HG03139 (cell line): ENCODE measurements around the gene PANX3.

Experiments
- ATAC-seq: cut with Tn5 transposase; IDR thresholded peaks from one replicate; pipeline ENCODE4 v1.9.1; 2021; ENCODE audit not compliant: unreplicated experiment

The PANX3 gene

DNA sequence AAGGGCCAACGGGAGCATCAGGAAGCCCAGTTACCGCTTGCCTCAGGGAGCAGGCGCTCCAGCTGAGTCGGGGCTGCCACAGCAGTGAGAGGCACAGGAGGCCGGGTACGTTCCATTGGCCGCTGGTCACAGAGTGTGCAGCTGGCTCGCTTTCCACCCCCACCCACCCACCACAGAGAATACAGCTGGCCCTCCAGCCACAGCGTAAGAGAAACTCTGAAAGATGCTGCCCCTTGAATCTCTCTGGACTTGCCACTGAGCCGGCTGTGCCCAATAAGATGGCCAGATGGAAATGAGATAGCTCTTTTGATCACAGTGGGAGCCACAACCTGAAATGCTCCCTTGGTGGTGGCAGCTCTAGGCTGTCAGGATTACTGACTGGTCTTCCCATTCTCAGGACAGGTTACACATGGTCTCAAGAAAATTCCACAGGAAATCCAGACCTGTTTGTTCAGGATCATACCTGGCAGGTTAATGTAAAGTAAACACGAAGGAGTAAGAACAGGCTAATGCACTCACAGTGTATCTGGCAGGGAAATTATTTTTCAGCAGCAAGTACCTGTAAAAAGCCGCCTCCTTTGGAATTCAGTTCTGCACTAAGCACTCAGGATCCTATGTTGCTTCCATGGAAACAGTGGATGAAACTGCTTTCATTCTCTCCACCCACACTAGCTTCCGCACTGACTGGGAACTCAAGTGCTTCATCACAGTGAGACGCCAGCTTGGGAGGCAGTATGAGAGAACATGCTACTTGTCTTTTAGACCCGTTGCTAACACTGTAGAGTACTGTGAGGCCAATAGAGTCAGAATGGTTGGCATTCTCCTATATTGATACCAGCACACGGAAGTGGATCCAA, 45.8 kb downstream of the PANX3 start:
- no peak for ATAC-seq

DNA sequence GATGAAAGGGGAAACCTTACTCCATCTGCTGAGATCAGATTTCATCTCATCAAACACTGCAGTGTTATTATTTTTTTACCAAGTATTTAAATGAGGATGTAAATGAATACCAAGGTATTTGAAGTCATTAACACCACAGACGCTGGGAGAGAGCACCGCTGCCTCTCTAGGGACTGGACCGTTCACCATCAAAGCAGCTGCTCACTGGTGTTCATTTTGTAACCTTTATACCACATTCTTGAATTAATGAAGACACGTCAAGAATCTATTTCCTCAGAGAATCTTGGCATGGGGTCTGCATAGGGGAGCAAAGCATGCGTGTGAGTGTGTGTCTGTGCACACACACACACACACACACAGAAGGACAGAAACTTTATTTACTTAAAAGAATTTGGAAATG, 46.7 kb downstream of the PANX3 start:
- ATAC-seq: no peak

DNA sequence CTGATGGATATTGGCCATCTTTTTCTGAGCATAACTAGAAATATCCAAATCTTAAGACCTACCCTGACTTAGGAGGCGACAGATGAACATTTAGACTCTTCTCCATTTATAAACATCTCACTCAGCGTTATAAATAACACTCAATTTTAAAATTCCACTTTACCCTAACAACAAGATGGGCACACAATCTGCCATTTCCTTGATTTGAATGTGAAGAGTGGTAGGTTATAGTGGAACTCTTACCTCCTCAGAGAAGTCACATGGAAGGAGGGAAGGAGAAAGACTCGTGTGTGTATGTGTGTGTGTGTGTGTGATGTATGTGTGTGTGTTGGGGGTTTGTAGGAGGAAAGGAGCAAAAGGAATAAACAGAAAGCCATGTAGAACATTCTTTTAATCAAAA, 47.3 kb downstream of the PANX3 start:
- no peak for ATAC-seq

DNA sequence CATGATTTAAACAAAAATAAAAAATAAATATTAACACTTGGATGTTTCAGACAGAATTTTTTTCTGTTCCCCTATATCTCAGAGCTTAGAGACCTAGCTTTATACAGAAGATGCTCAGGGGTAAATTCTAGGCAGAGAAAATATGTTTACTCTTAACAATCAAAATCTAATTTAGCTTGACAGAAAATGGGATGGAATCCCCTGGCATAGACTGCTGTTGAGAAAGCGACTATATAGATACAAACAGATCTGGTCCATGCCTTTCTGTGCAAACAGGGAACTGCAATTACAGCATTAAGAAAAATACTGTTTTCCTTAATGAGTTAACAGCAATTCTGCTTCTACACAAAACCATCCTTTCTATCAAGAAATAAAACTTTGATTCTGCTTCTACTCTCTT, 47.8 kb downstream of the PANX3 start:
- no peak for ATAC-seq

DNA sequence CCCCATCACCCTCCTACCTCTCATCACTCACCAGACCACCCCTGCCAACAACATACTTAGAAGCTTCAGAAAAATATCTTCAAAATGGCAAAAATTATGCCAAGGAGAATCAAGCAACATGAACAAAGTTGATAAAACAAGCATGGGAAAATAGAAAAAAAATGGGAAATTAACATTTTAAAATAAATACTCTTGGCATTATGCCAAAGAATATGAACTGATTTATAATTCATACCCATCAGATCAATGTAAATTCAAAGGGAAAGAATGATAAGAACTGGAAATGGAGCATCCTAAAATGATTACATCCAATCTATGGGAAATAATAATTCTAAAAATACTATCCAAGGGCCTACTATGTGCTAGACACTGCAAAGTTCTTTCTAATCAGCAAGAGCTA, 50.3 kb downstream of the PANX3 start:
- ATAC-seq: no peak

DNA sequence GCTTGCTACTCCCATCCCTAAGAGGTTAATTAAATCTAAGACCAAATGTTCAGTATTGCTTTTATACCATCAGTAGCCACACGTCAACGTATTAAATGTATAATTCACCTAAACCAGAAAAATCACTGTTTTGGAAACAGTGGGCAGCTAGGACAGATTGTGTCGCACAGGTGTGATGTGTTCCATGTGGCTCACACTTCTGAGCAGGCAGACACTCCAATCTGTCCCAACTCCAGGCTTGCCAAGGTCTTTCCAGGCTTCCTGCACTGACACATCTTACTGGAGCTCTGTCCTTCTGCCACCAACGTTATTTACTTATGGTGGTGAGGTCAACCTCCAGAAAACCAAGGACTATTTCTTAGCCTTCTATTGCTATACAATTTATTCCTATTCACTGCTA, 50.9 kb downstream of the PANX3 start:
- ATAC-seq: no peak

DNA sequence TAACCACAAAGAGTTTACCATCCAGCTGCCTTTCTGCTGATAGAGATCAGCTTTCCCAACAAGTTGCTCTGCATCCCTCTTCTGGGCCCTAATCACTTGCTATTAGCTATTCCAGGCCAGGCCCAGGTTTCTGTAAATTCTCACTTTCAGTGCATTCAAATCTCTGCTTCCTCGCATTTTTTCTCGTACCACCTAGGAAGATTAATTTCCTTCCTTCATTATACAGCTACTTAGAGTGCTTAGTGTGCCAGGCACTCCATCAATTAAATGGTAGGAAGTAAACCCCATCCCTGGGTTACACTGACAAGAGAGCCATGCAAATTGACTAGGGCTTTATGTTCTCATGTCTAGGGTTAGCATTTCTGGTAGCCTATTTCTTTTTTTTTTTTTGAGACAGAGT, 52.6 kb downstream of the PANX3 start:
- no peak for ATAC-seq

DNA sequence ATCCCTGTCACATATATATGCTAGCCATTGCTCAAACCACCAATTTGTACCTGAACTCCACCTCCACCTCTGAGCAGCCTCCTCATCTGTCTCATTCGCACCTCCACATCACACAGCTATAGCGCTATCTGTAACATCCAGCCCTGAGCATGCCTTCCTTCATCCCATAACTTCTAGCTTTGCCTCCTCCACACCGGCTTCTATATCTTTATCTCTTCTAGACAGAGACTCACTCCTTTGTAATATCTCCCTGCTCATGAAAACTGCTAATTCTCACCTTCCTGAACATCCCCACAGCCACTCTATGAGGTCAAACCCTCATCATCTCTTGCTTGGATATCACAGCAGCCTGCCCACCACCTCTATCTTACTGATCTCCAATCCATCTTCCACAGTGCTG, 56.4 kb downstream of the PANX3 start:
- no peak for ATAC-seq

DNA sequence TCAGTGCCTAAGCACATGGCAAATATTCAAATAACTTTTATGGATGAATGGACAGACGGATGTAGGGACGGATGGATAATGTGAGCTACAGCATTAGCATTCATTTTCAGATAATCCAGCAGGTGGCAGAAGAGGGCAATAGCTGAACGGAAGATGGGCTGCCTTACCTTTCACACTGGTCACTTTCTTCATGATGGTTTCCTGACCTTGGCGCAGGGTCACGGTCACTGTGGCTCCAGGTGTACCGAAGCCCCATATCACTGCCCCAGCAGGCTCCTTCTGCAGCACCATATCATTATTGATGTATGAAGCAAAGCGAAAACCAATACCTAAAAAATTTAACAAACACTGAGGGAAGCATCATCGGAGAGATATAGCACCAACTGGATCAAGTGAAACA, 58.0 kb downstream of the PANX3 start:
- no peak for ATAC-seq
